Renal pelvis (tissue), 4 donors: ENCODE results near the gene EEPD1. TPM values are rescaled to one million over a fixed set of nuclear protein-coding genes. Genes with fewer than 3 reads are reported as not detected.
"Not testable (repeated sequence)": the region's sequence is repeated elsewhere in the genome, so short reads cannot be mapped to it uniquely, and the experiment has no call there.

ENCODE experiments used
- DNase-seq: peaks from one replicate; pipeline ENCODE4 v3.0.0-alpha.2; 2013
- polyA plus RNA-seq, 3 donors: library from polyadenylated mRNA; unstranded; fragments of 120-200 nt; gene quantifications; one replicate each; pipeline ENCODE4 v1.2.1, GENCODE V29; 2013; ENCODE audit not compliant: insufficient read length in 3 of 3

EEPD1 gene
- polyA plus RNA-seq, 3 donors, result 5.4 to 8.4 (median 6.3) TPM

DNA sequence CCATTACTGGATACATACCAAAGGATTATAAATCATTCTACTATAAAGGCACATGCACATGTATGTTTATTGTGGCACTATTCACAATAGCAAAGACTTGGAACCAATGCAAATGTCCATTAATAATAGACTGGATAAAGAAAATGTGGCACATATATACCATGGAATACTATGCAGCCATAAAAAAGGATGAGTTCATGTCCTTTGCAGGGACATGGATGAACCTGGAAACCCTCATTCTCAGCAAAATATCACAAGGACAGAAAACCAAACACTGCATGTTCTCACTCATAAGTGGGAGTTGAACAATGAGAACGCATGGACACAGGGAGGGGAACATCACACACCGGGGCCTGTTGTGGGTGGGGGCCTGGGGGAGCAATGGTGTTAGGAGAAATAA, 27.4 kb upstream of the EEPD1 start:
- DNase-seq, result not testable (repeated sequence)

DNA sequence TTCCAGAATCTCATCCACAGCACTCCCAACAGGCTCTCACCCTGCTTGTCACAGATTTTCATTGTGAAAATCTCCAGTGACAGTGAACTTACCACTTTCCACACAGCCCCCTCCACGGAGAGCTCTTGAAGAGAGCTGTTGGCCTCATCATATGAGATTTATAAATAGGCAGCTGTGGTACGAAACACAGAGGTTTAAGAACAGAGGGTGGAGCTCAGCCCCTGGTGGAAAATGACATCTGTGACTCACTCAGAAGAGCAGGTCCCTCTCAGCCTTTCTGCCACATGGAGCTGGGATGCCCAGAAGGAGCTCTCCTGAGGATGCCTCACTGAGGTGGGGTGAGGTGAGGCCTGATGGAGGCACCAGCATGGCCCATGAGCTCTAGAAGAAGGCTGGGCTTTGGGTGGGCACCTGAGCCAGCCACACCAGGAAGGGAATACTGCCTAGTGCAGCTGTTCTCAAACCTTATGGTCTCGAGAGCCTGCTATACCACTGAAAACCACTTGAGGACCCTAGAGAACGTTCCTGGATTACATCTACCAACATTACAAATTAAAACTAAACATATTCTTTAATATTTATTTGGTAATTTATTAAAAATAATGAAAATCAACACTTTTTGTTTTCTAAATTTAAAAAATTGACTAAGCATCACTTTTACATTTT, 25.8 kb upstream of the EEPD1 start:
- no peak for DNase-seq

DNA sequence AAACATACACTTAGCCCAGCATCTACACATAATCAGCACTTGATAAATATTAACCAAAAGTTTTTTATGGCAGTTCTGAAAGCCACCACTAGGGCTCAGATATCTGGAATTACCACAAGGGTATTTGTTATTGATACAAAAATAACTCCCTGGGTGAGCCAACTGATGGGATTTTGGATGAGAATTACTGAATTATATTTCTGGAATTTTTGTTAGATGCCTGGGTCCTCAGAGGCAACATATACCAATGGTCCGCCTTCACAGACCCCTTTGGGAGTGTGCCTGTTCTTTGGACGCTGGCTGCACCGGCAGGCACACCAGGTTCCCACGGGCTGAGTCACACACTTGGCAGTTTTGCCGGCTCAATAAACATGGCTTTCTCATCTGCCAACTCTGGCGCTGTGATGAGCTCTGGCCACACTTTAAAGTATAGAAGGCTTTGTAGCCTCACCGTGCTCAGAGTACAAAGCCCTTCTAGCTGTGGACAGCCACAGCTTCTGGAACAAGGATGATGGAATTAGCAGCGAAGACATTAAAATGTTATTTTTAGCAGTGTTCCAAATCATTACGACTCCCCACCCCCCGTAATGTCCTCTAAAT, 24.5 kb upstream of the EEPD1 start:
- DNase-seq, result no peak

- no peak for DNase-seq
Measured at GRCh38 chr7:36129048-36129534, 24.0 kb upstream of the EEPD1 start.

DNA sequence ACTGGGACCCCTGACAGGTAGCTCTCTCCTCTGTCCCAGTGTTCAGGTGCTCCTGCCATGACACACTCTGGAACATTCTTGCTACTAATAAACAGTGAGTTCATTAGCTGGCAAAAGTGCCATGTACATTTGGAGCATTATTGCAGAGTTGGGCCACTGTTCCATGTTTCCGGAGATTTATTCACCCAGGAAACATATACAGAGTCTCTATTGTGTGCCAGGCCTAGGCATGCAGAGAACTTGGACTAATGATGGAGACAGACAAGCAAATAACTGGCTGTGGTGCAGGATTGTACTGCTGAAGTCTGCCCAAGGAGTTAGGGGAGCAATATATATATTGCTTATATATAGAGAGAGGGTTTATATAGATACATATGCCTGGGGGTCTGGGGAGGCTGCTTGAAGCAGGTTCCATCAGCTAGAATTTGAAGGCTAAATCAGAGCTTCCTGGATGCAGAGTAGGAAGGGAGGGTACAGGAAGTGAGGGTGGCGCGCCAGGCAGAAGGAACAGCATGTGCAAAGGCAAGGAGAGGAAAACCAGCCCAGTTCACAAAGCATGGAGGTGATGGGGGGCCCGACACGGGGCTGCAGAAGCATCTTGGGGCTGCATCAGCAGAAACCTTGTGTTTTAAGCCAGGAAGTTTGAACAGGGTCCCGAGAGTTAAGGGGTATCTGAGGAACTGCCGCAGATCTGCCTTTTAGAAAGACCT, 22.7 kb upstream of the EEPD1 start:
- no peak for DNase-seq

- DNase-seq, result no peak
Measured at GRCh38 chr7:36131026-36131425, 22.0 kb upstream of the EEPD1 start.

- DNase-seq, result no peak
Measured at GRCh38 chr7:36131499-36131898, 21.6 kb upstream of the EEPD1 start.

- peak; percentile 43 for DNase-seq
Measured at GRCh38 chr7:36132012-36132411, 21.0 kb upstream of the EEPD1 start.

- DNase-seq, result no peak
Measured at GRCh38 chr7:36135700-36136099, 17.4 kb upstream of the EEPD1 start.

GRCh38 chr7:36137258-36137657, 15.8 kb upstream of the EEPD1 start:
- DNase-seq, result no peak

GRCh38 chr7:36137754-36138153, 15.3 kb upstream of the EEPD1 start:
- no peak for DNase-seq

- DNase-seq, result no peak
Measured at GRCh38 chr7:36138209-36138608, 14.8 kb upstream of the EEPD1 start.

- no peak for DNase-seq
Measured at GRCh38 chr7:36141351-36141750, 11.7 kb upstream of the EEPD1 start.

DNA sequence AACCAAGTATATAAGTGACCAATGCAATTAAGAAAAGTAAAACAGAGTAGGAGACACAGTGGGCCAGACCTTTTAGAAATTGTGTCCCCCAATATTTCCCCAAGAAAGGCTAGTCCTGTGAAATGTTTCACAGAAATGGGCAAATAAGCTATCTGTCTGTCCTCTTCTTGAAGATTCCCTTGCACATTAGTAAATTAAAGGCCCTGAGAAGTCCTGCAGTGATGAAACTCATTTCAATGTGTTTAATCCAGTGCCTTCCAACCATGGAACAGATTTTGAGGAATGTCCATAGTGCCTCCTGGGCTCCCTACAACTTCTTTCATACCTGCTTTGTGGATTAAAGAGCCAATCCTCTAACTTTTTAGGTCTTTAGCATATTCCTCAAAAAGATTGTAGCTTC, 11.2 kb upstream of the EEPD1 start:
- no peak for DNase-seq

DNA sequence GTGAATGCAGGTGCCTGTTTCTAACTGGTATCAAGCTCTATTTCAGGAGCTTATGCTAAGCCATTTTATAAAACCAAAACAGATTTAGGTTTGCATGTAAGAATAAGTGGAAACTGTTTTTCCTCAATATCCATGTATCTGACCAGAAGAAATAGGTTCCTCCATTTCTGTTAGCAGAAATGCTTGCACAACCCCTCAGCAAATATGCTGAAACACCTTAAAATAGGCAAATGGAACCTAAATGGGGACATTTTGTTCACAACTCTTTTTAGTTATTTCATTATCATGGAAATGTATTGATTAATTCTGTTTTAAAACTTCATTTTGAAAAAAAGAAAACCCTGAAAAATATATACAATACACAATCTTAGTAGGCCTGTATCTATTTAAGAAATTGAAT, 8.9 kb upstream of the EEPD1 start:
- DNase-seq, result no peak

DNA sequence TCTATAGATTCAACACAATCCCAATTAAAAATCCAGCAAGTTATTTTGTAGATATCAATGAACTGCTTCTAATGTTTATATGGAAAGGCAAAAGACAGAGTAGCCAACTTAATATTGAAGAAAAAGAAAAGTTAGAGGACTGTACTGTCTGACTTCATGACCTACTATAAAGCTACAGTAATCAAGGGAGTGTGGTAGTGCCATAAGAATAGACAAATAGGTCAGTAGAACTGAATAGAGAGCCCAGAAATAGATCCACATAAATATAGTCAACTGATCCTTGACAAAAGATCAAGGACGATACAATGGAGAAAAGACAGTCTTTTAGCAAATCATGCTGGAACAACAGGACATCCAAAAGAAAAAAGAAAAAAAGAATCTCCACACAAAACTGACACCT, 7.4 kb upstream of the EEPD1 start:
- no peak for DNase-seq

DNA sequence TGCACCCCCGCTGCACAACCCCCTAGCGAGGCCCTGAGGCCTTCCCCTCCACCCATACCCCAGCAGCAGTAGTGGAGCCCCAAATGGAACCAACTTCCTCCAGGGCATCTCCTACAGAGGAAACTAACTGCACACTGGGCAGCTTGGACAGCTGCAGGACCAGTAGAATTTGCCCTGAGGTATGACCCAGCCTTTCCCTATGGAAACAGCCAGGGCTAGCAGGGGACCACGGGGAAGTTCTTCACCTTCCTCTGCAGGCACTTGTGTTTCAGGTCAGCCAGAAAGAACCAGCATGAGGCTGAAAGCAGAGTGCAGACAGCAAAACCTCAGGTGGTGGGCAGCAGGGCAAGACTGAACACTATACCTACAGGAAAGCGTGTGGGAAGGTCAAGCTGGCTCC, 5.7 kb upstream of the EEPD1 start:
- no peak for DNase-seq

DNA sequence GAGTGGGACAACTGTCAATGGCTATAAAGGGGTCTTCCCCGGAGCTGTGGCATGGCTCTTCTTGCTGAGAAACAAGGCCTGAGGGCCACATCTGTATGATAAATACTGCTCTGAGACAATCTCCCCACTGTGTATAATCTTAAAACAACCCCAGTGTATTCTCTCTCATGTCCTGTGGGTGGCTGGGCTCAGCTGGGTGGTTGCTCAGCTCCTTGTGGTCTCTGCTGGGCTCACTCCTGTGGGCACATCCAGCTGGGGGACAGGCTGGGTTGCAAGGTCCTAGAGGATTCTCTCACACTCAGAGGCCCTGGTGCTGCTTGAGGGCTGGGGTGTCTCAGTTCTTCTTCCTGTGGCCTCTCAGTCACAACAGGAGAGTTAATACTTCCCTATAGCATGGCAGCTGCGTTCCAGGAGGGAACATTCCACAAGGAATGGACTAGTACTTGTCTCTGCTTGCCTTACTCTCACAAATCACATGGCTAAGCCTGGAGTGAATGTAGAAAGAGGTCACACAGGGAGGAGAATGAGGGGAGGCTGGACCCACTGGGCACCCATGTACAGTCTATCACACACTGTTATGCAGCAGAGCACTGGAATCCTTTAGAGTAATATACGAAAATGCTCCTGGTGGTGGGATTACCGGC, 4.5 kb upstream of the EEPD1 start:
- DNase-seq, result no peak

GRCh38 chr7:36149240-36149639, 3.8 kb upstream of the EEPD1 start:
- DNase-seq, result not testable (repeated sequence)

DNA sequence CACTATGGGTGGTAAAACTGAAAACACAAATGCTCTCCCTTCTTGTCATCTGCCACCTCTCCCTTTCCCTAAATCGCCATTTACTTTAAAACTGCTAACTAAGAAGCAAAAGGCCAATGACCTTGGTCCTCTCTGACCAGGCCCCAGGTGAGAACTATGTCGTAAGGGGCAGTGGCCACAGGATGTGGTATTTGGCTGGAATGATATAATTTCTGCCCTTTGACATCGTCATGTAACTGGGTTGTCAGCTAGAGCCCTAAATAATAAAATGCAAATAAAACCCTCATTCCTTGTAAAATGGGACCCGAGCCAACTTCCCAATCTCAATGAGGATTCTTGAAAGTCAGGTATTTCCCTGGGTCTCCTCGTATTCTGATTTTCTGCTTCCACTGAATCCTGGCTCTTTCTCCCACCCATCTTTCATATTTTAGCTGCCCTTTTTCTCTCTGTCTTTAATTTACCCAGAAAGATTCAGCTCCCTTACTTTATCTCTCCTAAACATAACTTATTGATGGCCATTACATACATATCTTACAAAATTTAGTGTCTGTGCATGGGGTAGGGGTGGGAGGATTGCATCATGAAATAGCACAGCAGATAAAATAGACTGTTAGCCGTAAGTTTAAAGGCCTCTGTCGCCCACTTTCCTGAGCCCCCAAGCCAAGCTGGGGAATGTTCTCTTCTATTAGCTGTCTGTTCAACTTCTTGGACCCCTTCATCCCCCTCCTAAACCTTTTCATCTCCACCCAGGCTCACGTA, 3.2 kb upstream of the EEPD1 start:
- DNase-seq, result no peak

- no peak for DNase-seq
Measured at GRCh38 chr7:36151921-36152755, 916 bp upstream of the EEPD1 start.
